WTC11 (cell line): ENCODE results near the gene LIX1L. TPM values are rescaled to one million over a fixed set of nuclear protein-coding genes. Genes with fewer than 3 reads are reported as not detected.
A peak's percentile ranks its signal among the peaks of the same experiment; 100 is the strongest.

Experiments
- ATAC-seq: fragments of 200-7000 bp; cut with Tn5 transposase; 2 replicates; pipeline ENCODE4 v1.10.0; 2021; ENCODE audit warnings: mild to moderate bottlenecking, moderate library complexity
- CTCF ChIA-PET: fragments of 300-600 bp; sonication (Branson Sonifier 250); formaldehyde crosslinking; loops from one replicate; lab custom pipeline; 2021; ENCODE audit warnings: antibody characterized with exemption; lab: Charles Lee
- POLR2A ChIA-PET: fragments of 350-600 bp; sonication (Branson Sonifier 250); formaldehyde crosslinking; loops from one replicate; lab custom pipeline; 2021; ENCODE audit warnings: antibody characterized with exemption; lab: Charles Lee
- DNase-seq: peaks from one replicate; pipeline ENCODE4 v3.0.0; 2021; ENCODE audit warnings: low spot score
- H3K27ac Mint-ChIP-seq: 2 replicates; pipeline ENCODE4 v1.8.0; 2021; ENCODE audit warnings: mixed read lengths
- H3K27me3 Mint-ChIP-seq: 2 replicates; pipeline ENCODE4 v1.8.0; 2021; ENCODE audit warnings: low read depth, mild to moderate bottlenecking, moderate library complexity, mixed read lengths
- H3K36me3 Mint-ChIP-seq: 2 replicates; pipeline ENCODE4 v1.8.0; 2021; ENCODE audit warnings: mixed read lengths
- H3K4me1 Mint-ChIP-seq: 2 replicates; pipeline ENCODE4 v1.8.0; 2022; ENCODE audit warnings: mixed read lengths
- H3K4me3 Mint-ChIP-seq: 2 replicates; pipeline ENCODE4 v1.8.0; 2021; ENCODE audit warnings: mild to moderate bottlenecking, moderate library complexity, mixed read lengths
- H3K9me3 Mint-ChIP-seq: 2 replicates; pipeline ENCODE4 v1.8.0; 2021; ENCODE audit warnings: mixed read lengths
- ATF1 ChIP-seq: sonication (generic); formaldehyde crosslinking; IDR thresholded peaks from 2 replicates; pipeline ENCODE4 v1.8.1; 2023; ENCODE audit warnings: mild to moderate bottlenecking, moderate library complexity, missing genetic modification reagents
- CREM ChIP-seq: sonication (generic); formaldehyde crosslinking; IDR thresholded peaks from 2 replicates; pipeline ENCODE4 v1.8.1; 2022; ENCODE audit warnings: mild to moderate bottlenecking, missing genetic modification reagents, moderate library complexity
- FOXK1 ChIP-seq: sonication (generic); formaldehyde crosslinking; IDR thresholded peaks from 2 replicates; pipeline ENCODE4 v1.8.0; 2022; ENCODE audit warnings: mild to moderate bottlenecking, moderate library complexity, missing genetic modification reagents
- GABPB1 ChIP-seq: sonication (generic); formaldehyde crosslinking; IDR thresholded peaks from 2 replicates; pipeline ENCODE4 v1.8.1; 2023; ENCODE audit warnings: mild to moderate bottlenecking, missing genetic modification reagents
- IRF2 ChIP-seq: sonication (generic); formaldehyde crosslinking; IDR thresholded peaks from 2 replicates; pipeline ENCODE4 v1.8.0; 2022; ENCODE audit warnings: low read depth, missing genetic modification reagents, borderline replicate concordance
- MYBL2 ChIP-seq: sonication (generic); formaldehyde crosslinking; IDR thresholded peaks from 2 replicates; pipeline ENCODE4 v1.8.1; 2023; ENCODE audit warnings: mild to moderate bottlenecking, moderate library complexity, missing genetic modification reagents
- NR2C2 ChIP-seq: sonication (generic); formaldehyde crosslinking; IDR thresholded peaks from 2 replicates; pipeline ENCODE4 v1.8.0; 2022; ENCODE audit warnings: mild to moderate bottlenecking, missing genetic modification reagents
- SMAD3 ChIP-seq: sonication (generic); formaldehyde crosslinking; IDR thresholded peaks from 2 replicates; pipeline ENCODE4 v1.8.0; 2022; ENCODE audit warnings: missing genetic modification reagents, mild to moderate bottlenecking, borderline replicate concordance
- ZNF121 ChIP-seq: sonication (generic); formaldehyde crosslinking; IDR thresholded peaks from 2 replicates; pipeline ENCODE4 v1.8.0; 2023; ENCODE audit warnings: missing genetic modification reagents
- ZNF219 ChIP-seq: sonication (generic); formaldehyde crosslinking; IDR thresholded peaks from 2 replicates; pipeline ENCODE4 v1.8.0; 2023; ENCODE audit warnings: missing genetic modification reagents, mild to moderate bottlenecking, borderline replicate concordance
- ZNF232 ChIP-seq: sonication (generic); formaldehyde crosslinking; IDR thresholded peaks from 2 replicates; pipeline ENCODE4 v1.8.0; 2022; ENCODE audit warnings: mild to moderate bottlenecking, missing genetic modification reagents
- ZNF416 ChIP-seq: fragments of 250-450 bp; sonication (Bioruptor Pico); IDR thresholded peaks from 2 replicates; pipeline ENCODE4 v1.9.0; 2021; ENCODE audit warnings: mild to moderate bottlenecking, inconsistent platforms
- total RNA-seq: library from RNA; stranded (reverse); gene quantifications from 3 replicates; pipeline ENCODE4 v1.2.3, GENCODE V29; 2021
- TF ChIP-seq, protein P1 (sequence below): sonication (generic); formaldehyde crosslinking; conservative IDR thresholded peaks from 2 replicates; pipeline ENCODE4 v1.8.1; 2022; ENCODE audit warnings: mild to moderate bottlenecking, missing genetic modification reagents
- TF ChIP-seq, protein P2 (sequence below): sonication (generic); formaldehyde crosslinking; IDR thresholded peaks from 2 replicates; pipeline ENCODE4 v1.8.1; 2022; ENCODE audit warnings: missing genetic modification reagents, borderline replicate concordance
- TF ChIP-seq, protein P3 (sequence below): sonication (generic); formaldehyde crosslinking; IDR thresholded peaks from 2 replicates; pipeline ENCODE4 v1.8.1; 2022; ENCODE audit warnings: low read depth, mild to moderate bottlenecking, moderate library complexity, missing genetic modification reagents, borderline replicate concordance
- TF ChIP-seq, protein P4 (sequence below): sonication (generic); formaldehyde crosslinking; IDR thresholded peaks from 2 replicates; pipeline ENCODE4 v1.8.1; 2023; ENCODE audit warnings: mild to moderate bottlenecking, missing genetic modification reagents
- TF ChIP-seq, protein P5 (sequence below): fragments of 250-450 bp; sonication (Bioruptor Pico); IDR thresholded peaks from 2 replicates; pipeline ENCODE4 v1.9.0; 2021; ENCODE audit warnings: mild to moderate bottlenecking
- TF ChIP-seq, protein P6 (sequence below): fragments of 250-450 bp; sonication (Bioruptor Pico); IDR thresholded peaks from 2 replicates; pipeline ENCODE4 v1.9.0; 2021; ENCODE audit warnings: moderate library complexity, mild to moderate bottlenecking, inconsistent platforms, borderline replicate concordance
- TF ChIP-seq, protein P7 (sequence below): sonication (generic); formaldehyde crosslinking; IDR thresholded peaks from 2 replicates; pipeline ENCODE4 v1.8.0; 2023; ENCODE audit warnings: mild to moderate bottlenecking, missing genetic modification reagents
- TF ChIP-seq, protein P8 (sequence below): sonication (generic); formaldehyde crosslinking; IDR thresholded peaks from 2 replicates; pipeline ENCODE4 v1.8.0; 2022; ENCODE audit warnings: mild to moderate bottlenecking, missing genetic modification reagents
- TF ChIP-seq, protein P9 (sequence below): sonication (generic); formaldehyde crosslinking; IDR thresholded peaks from 2 replicates; pipeline ENCODE4 v1.8.0; 2022; ENCODE audit warnings: mild to moderate bottlenecking, missing genetic modification reagents

The LIX1L gene
- total RNA-seq, 1 experiment from 2014 or later, result 3.0 TPM

DNA sequence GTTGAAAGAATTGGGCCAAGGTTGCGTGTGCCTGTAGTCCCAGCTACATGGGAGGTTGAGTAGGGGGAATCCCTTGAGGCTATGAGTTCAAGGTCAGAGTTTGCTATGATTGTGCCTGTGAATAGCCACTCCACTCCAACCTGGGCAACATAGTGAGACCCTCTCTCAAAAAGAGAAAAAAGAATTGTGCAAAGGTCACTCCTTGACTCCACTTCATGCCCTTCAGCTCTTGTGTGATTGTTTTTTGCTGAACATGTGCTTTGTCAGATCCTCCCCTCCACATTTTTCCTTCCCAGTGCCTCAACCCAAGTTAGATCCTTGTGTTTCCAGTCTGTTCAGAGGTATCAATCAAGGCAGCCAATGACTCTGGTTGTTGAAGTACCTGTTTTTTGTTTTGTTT lies 30.1 kb upstream of the LIX1L start:
- no peak overlapping the region for H3K27ac Mint-ChIP-seq

DNA sequence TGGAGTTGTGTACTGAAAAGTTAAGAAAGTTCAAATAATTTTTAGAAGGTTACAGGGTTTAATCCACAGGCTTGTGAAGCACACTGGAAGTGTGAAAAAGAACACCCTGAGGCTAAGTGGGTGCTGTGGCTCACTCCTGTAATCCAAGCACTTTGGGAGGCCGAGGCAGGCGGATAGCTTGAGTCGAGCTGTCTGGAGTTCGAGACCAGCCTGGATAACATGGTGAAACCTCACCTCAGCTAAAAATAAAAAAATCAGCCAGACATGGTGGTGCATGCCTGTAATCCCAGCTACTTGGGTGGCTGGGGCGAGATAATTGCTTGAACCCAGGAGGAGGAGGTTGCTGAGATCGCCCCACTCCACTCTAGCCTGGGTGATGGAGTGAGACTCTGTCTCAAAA lies 28.7 kb upstream of the LIX1L start:
- ChIA-PET CTCF (interaction anchor here (0.6 to 4.8 kb wide), 2 partner anchors 20 to 123 kb away, joined by 3 to 28 read pairs; no protein-coding TSS in a partner anchor), POLR2A (no interaction called here)
- Mint-ChIP-seq H3K27ac (no peak overlapping the region), H3K27me3 (no peaks in the 10 kb centered on the region; the same call in none of the 2 replicates), H3K4me3 (no peak overlapping the region), H3K36me3 (no peaks in the 10 kb centered on the region), H3K4me1 (peaks cover 46% of the 10 kb centered on the region), H3K9me3 (no peaks in the 10 kb centered on the region)
- DNase-seq (no peak), ATAC-seq (no peak)
- TF ChIP-seq, protein P1, sequence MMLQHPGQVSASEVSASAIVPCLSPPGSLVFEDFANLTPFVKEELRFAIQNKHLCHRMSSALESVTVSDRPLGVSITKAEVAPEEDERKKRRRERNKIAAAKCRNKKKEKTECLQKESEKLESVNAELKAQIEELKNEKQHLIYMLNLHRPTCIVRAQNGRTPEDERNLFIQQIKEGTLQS (CRISPR knock-in tag), result no peak
- TF ChIP-seq, protein P2, sequence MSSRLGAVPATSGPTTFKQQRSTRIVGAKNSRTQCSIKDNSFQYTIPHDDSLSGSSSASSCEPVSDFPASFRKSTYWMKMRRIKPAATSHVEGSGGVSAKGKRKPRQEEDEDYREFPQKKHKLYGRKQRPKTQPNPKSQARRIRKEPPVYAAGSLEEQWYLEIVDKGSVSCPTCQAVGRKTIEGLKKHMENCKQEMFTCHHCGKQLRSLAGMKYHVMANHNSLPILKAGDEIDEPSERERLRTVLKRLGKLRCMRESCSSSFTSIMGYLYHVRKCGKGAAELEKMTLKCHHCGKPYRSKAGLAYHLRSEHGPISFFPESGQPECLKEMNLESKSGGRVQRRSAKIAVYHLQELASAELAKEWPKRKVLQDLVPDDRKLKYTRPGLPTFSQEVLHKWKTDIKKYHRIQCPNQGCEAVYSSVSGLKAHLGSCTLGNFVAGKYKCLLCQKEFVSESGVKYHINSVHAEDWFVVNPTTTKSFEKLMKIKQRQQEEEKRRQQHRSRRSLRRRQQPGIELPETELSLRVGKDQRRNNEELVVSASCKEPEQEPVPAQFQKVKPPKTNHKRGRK (CRISPR knock-in tag), result no peak
- TF ChIP-seq, protein P3, sequence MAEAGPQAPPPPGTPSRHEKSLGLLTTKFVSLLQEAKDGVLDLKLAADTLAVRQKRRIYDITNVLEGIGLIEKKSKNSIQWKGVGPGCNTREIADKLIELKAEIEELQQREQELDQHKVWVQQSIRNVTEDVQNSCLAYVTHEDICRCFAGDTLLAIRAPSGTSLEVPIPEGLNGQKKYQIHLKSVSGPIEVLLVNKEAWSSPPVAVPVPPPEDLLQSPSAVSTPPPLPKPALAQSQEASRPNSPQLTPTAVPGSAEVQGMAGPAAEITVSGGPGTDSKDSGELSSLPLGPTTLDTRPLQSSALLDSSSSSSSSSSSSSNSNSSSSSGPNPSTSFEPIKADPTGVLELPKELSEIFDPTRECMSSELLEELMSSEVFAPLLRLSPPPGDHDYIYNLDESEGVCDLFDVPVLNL (CRISPR knock-in tag), result no peak
- TF ChIP-seq, protein P4, sequence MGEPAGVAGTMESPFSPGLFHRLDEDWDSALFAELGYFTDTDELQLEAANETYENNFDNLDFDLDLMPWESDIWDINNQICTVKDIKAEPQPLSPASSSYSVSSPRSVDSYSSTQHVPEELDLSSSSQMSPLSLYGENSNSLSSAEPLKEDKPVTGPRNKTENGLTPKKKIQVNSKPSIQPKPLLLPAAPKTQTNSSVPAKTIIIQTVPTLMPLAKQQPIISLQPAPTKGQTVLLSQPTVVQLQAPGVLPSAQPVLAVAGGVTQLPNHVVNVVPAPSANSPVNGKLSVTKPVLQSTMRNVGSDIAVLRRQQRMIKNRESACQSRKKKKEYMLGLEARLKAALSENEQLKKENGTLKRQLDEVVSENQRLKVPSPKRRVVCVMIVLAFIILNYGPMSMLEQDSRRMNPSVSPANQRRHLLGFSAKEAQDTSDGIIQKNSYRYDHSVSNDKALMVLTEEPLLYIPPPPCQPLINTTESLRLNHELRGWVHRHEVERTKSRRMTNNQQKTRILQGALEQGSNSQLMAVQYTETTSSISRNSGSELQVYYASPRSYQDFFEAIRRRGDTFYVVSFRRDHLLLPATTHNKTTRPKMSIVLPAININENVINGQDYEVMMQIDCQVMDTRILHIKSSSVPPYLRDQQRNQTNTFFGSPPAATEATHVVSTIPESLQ (CRISPR knock-in tag), result no peak
- TF ChIP-seq FOXK1 (CRISPR knock-in tag) (no peak), IRF2 (no peak), ATF1 (CRISPR knock-in tag) (no peak), GABPB1 (CRISPR knock-in tag) (no peak), CREM (CRISPR knock-in tag) (no peak), ZNF232 (CRISPR knock-in tag) (no peak), SMAD3 (CRISPR knock-in tag) (no peak), MYBL2 (CRISPR knock-in tag) (no peak)
- TF ChIP-seq, protein P5, sequence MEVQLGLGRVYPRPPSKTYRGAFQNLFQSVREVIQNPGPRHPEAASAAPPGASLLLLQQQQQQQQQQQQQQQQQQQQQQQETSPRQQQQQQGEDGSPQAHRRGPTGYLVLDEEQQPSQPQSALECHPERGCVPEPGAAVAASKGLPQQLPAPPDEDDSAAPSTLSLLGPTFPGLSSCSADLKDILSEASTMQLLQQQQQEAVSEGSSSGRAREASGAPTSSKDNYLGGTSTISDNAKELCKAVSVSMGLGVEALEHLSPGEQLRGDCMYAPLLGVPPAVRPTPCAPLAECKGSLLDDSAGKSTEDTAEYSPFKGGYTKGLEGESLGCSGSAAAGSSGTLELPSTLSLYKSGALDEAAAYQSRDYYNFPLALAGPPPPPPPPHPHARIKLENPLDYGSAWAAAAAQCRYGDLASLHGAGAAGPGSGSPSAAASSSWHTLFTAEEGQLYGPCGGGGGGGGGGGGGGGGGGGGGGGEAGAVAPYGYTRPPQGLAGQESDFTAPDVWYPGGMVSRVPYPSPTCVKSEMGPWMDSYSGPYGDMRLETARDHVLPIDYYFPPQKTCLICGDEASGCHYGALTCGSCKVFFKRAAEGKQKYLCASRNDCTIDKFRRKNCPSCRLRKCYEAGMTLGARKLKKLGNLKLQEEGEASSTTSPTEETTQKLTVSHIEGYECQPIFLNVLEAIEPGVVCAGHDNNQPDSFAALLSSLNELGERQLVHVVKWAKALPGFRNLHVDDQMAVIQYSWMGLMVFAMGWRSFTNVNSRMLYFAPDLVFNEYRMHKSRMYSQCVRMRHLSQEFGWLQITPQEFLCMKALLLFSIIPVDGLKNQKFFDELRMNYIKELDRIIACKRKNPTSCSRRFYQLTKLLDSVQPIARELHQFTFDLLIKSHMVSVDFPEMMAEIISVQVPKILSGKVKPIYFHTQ, result no peak
- TF ChIP-seq, protein P6, sequence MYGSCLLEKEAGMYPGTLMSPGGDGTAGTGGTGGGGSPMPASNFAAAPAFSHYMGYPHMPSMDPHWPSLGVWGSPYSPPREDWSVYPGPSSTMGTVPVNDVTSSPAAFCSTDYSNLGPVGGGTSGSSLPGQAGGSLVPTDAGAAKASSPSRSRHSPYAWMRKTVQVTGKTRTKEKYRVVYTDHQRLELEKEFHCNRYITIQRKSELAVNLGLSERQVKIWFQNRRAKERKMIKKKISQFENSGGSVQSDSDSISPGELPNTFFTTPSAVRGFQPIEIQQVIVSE (CRISPR knock-in tag), result no peak

More for the DNA sequence above, 30.1 kb upstream of the LIX1L start:
- peaks cover 48% of the 10 kb centered on the region for H3K4me1 Mint-ChIP-seq
- no peak for DNase-seq
- TF ChIP-seq, protein P7, sequence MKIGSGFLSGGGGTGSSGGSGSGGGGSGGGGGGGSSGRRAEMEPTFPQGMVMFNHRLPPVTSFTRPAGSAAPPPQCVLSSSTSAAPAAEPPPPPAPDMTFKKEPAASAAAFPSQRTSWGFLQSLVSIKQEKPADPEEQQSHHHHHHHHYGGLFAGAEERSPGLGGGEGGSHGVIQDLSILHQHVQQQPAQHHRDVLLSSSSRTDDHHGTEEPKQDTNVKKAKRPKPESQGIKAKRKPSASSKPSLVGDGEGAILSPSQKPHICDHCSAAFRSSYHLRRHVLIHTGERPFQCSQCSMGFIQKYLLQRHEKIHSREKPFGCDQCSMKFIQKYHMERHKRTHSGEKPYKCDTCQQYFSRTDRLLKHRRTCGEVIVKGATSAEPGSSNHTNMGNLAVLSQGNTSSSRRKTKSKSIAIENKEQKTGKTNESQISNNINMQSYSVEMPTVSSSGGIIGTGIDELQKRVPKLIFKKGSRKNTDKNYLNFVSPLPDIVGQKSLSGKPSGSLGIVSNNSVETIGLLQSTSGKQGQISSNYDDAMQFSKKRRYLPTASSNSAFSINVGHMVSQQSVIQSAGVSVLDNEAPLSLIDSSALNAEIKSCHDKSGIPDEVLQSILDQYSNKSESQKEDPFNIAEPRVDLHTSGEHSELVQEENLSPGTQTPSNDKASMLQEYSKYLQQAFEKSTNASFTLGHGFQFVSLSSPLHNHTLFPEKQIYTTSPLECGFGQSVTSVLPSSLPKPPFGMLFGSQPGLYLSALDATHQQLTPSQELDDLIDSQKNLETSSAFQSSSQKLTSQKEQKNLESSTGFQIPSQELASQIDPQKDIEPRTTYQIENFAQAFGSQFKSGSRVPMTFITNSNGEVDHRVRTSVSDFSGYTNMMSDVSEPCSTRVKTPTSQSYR (CRISPR knock-in tag), result no peak
- TF ChIP-seq ZNF121 (CRISPR knock-in tag), result peak; percentile 86; the same call in 1 of the 2 replicates
- no peak for TF ChIP-seq NR2C2
- TF ChIP-seq, protein P8, sequence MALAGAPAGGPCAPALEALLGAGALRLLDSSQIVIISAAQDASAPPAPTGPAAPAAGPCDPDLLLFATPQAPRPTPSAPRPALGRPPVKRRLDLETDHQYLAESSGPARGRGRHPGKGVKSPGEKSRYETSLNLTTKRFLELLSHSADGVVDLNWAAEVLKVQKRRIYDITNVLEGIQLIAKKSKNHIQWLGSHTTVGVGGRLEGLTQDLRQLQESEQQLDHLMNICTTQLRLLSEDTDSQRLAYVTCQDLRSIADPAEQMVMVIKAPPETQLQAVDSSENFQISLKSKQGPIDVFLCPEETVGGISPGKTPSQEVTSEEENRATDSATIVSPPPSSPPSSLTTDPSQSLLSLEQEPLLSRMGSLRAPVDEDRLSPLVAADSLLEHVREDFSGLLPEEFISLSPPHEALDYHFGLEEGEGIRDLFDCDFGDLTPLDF, result no peak
- no peak for TF ChIP-seq ZNF416 (CRISPR knock-in tag)
- TF ChIP-seq, protein P9, sequence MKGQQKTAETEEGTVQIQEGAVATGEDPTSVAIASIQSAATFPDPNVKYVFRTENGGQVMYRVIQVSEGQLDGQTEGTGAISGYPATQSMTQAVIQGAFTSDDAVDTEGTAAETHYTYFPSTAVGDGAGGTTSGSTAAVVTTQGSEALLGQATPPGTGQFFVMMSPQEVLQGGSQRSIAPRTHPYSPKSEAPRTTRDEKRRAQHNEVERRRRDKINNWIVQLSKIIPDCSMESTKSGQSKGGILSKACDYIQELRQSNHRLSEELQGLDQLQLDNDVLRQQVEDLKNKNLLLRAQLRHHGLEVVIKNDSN, result no peak
- TF ChIP-seq ATF1 (CRISPR knock-in tag), result no peak
- TF ChIP-seq ZNF219 (CRISPR knock-in tag), result no peak
- no peaks in the 10 kb centered on the region for H3K9me3 Mint-ChIP-seq
- H3K36me3 Mint-ChIP-seq, result peaks cover 6% of the 10 kb centered on the region
- ATAC-seq, result no peak
- H3K27me3 Mint-ChIP-seq, result no peaks in the 10 kb centered on the region; the same call in 1 of the 2 replicates
- POLR2A ChIA-PET, result no interaction called here
- CTCF ChIA-PET, result interaction anchor here (0.7 to 4.8 kb wide), 4 partner anchors 9 to 19 kb away, joined by 3 to 28 read pairs (median 6); no protein-coding TSS in a partner anchor
- no peak overlapping the region for H3K4me3 Mint-ChIP-seq
